HG02798 (cell line): Measurements from ENCODE around the gene DMRT3.

ENCODE experiments used
- ATAC-seq: cut with Tn5 transposase; IDR thresholded peaks from one replicate; pipeline ENCODE4 v1.9.1; 2021; ENCODE audit warnings: mild to moderate bottlenecking; ENCODE audit not compliant: unreplicated experiment, poor library complexity

The DMRT3 gene, protein sequence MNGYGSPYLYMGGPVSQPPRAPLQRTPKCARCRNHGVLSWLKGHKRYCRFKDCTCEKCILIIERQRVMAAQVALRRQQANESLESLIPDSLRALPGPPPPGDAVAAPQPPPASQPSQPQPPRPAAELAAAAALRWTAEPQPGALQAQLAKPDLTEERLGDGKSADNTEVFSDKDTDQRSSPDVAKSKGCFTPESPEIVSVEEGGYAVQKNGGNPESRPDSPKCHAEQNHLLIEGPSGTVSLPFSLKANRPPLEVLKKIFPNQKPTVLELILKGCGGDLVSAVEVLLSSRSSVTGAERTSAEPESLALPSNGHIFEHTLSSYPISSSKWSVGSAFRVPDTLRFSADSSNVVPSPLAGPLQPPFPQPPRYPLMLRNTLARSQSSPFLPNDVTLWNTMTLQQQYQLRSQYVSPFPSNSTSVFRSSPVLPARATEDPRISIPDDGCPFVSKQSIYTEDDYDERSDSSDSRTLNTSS

DNA sequence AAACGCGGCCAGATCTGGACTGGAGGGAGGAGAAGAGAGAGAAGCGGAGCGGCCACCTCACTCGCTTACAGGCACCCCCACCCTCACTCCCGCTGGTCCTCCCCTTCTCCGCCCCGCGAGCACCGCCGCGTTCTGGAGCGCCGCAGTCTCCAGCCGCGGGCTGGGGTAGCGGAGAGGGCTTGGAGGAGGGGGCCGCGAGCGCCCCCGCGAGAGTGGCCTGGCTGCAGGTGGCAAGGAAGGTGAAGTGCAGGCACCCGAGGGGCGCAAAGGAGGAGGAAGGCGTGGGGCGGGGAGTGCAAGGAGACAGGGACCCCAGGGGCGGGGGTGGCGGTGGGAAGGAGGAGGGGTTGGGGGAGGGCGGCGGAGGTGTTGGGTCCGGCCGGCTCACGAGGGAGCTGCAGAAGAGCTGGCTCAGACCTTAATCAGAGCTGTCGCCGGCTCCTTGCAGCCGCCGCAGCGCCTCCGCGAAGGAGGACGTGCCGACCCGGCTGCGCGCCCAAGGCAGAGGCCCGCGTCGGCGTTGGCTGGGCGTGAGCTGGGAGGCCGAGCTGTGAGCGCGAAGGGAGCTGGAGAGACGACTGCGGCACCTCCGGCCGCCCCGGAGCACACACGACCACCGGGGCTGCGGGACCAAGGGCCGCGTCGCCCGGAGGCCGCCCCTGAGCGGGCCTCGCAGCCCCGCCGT, at the start of gene DMRT3:
Gene DMRT3, plus strand, starts transcription at position 398 of the 685 bp plus-strand sequence. CDS start 347 bp downstream, outside the sequence.
- no peak for ATAC-seq

- ATAC-seq = no peak
Measured at GRCh38 chr9:926976-927375, 49.5 kb upstream of the DMRT3 start.

DNA sequence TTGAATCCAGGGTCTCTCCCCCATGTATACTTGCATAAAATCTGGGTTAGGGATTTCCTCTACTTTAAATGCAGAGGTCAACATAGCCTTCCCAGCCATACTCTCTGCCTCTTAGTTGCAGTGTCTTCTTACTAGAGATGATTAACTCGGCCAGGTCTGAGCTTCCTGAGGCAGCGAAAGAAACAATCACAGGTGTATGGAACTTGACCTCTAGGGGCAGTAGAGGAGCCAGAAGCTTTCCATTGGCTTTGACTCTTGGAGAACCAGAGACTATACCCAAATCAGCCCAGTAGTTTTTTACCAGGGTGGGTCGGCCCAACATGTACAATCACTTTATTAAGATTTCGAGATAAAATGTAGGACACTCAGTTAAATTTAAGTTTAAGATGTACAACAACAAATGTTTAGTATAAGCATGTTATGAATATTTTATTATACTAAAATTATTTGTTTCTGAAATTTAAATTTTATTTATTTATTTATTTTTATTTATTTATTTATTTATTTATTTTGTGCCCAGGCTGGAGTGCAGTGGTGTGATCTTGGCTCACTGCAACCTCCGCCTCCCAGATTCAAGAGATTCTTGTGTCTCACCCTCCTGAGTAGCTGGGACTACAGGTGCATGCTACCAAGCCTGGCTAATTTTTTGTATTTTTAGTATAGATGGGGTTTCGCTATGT, 48.0 kb upstream of the DMRT3 start:
- no peak for ATAC-seq

DNA sequence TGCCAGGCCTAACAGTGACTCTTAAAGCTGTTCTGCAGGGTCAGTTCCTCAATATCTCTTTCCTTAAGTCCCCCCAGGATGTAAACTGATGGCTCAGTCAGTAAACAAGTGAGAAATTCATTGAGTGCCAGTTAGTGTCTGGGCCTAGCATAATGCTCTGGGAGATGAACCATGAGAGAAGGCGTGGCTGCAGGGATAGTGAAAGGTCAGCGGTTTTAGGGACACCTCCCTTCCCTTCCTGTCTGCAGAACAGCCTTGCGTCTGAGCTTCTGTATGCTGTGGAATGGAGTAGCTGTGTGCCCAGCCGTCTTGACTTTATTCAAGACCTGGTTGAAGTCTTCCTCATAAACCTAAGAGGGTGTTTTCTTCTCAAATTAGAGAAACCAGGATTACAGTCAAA, 46.7 kb upstream of the DMRT3 start:
- ATAC-seq = no peak

DNA sequence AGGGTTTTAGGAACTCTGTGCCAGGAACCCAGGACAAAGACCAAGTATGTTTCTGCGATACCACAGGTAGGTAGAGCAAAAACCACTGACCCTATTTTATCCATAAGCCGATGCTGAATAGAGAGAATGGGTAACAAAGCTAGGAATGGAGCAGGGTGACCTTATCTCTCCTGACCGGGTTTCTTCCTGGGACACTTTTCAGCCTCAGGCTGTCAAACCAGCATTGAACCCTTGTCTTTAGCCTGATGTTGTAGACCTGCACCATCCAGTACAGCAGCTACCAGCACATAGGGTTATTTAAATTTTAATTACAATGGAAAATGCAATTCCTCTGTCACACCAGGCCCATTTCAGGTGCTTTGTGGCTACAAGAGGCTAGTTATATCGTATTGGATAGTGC, 43.1 kb upstream of the DMRT3 start:
- ATAC-seq = no peak

GRCh38 chr9:935348-935965, 41.0 kb upstream of the DMRT3 start:
- no peak for ATAC-seq

GRCh38 chr9:942805-943580, 33.5 kb upstream of the DMRT3 start:
- no peak for ATAC-seq

DNA sequence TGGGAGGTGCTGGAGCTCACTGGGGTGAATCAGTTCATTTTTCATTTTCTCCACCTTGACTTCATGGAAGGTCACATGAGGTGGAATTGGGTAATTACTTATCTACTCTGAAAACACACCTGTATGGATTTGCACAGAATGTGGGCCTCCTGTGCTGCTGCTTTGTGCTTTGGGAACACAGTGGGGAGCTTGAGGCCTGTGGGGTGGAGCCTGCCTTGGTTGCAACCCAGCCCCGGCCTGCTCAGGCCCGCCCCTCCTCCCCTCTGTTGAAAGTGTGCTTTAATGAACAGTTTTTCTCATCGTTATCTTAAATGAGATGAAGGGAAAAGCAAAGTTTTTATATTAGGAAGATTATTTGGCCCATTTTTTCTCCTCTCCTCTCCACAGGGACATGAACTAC, 28.5 kb upstream of the DMRT3 start:
- no peak for ATAC-seq

DNA sequence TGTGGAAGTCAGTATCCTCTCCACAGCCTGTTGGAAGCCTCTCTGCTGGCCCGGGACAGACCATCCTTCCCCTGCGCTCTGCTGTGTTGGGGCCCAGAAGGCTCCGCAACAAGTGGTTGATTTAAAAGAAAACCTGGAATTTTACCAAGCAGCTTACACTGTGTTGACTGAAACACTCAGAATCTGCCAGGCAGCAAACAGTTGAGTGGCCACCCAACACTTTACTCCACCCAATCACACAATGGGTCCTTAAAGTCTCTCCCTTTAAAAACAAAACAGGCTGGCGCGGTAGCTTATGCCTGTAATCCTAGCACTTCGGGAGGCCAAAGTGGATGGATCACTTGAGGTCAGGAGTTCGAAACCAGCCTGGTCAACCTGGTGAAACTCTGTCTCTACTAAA, 28.0 kb upstream of the DMRT3 start:
- no peak for ATAC-seq

DNA sequence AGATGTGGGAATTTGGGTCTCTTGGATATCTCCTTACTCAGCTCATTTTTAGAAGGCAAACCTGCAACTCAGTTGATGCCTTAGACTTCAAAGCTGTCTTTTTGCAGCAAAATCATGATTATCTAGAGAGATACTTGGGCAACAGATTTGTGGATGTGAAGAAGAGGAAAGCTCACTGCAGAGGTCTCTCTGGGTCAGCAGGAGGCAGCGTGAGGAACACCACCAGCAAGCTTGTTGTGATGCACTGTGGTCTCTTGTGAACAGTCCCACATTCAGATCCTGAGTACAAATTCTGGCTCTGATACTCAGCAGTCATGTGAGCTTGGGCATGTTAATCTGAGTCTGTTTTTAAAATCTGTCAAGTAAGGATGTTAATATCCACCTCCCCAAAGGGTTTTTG, 26.3 kb upstream of the DMRT3 start:
- ATAC-seq = no peak

GRCh38 chr9:952546-952945, 23.9 kb upstream of the DMRT3 start:
- no peak for ATAC-seq

DNA sequence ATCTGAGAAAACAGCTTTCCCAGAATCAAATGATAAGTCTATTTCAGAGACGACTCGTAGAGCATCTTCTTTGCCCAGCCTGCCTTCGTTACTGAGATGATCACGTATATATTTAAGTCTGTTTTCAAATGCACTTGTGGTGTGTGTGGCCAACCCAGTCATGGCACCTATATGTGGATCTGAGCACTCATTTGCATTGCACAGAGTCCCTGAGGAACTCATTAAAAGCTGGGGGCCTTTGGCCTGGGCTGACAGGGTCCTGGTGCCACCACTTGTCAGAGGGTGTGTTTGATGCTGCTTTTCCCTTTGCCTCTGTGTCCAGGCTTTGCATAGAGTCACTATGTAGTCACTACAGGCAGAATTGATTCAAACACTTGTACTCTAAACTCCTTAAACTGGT, 17.4 kb upstream of the DMRT3 start:
- ATAC-seq = no peak

GRCh38 chr9:959914-960313, 16.5 kb upstream of the DMRT3 start:
- ATAC-seq = no peak

DNA sequence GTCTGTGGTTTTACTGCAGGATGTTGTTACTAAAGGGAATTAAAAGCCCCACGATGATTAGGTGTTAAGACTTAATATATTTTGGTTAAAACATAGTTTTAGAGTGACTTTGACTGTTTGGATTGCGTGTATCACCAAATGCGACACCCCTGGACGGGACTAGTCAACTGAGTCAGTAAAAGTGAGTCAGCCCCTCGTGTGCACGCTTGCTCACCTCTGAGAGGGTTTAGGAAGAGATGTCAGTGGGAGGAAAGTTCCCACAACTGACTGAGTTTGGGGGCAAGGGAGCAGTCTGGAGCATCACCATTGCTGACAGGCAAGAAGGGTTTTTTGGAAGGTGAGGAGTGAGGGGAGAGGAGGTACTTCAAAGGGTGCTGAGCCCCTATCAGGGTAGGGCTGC, 14.4 kb upstream of the DMRT3 start:
- ATAC-seq = no peak

GRCh38 chr9:965497-965896, 11.0 kb upstream of the DMRT3 start:
- no peak for ATAC-seq

DNA sequence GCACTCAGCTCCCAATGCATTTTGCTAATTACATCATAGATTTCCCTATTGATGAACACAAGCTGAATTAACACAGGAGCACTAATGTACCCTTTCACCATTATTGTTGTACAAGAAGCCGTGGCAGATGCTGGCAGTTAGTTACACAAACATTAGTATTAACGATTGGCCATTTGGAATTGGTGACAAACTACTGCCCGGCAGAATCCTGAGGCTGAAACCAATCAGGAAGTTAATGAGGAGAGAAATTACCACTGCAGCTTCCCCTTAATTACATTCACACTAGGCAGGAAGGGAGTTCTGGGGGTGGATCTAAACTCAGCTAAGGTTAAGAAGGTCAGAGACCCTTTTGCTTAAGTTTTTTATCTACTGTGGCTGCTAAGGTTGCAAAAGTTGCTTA, 9.6 kb upstream of the DMRT3 start:
- no peak for ATAC-seq

- no peak for ATAC-seq
Measured at GRCh38 chr9:967436-967835, 9.0 kb upstream of the DMRT3 start.

GRCh38 chr9:967903-968641, 8.4 kb upstream of the DMRT3 start:
- ATAC-seq = no peak
